ENCODE data around the gene IL19.

DNA sequence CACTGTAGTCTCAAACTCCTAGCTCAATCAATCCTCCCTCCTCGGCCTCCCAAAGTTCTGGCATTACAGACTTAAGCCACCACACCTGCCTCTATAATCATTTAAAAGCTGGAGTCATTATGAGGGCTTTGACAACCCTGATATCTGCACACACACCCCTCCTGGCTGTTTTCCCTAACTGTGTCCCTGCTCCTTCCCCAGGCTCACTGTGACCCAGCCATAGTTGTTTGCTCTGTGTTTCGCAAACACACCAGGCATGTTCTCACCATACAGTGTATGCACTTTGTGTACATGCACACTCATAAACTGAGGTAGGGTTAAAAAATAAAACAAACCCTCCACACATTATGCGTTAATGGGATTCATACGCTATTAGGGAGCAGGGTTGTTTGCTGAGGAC is 73.1 kb downstream of the IL19 start:
- TF ChIP-seq, protein P1, sequence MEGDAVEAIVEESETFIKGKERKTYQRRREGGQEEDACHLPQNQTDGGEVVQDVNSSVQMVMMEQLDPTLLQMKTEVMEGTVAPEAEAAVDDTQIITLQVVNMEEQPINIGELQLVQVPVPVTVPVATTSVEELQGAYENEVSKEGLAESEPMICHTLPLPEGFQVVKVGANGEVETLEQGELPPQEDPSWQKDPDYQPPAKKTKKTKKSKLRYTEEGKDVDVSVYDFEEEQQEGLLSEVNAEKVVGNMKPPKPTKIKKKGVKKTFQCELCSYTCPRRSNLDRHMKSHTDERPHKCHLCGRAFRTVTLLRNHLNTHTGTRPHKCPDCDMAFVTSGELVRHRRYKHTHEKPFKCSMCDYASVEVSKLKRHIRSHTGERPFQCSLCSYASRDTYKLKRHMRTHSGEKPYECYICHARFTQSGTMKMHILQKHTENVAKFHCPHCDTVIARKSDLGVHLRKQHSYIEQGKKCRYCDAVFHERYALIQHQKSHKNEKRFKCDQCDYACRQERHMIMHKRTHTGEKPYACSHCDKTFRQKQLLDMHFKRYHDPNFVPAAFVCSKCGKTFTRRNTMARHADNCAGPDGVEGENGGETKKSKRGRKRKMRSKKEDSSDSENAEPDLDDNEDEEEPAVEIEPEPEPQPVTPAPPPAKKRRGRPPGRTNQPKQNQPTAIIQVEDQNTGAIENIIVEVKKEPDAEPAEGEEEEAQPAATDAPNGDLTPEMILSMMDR (IDR thresholded peaks at IDR 0.05) = no peak
- no peak for TF ChIP-seq POLR2A (IDR thresholded peaks at IDR 0.05)

All from lower leg skin (tissue), 3 donors.